GM19468 (cell line): ENCODE results near the gene PPFIA1.

Source experiments
- ATAC-seq: cut with Tn5 transposase; IDR thresholded peaks from one replicate; pipeline ENCODE4 v1.9.1; 2021; ENCODE audit warnings: mild to moderate bottlenecking, moderate library complexity, moderate number of reproducible peaks; ENCODE audit not compliant: unreplicated experiment; ENCODE audit errors: extremely low read depth

Gene PPFIA1

DNA sequence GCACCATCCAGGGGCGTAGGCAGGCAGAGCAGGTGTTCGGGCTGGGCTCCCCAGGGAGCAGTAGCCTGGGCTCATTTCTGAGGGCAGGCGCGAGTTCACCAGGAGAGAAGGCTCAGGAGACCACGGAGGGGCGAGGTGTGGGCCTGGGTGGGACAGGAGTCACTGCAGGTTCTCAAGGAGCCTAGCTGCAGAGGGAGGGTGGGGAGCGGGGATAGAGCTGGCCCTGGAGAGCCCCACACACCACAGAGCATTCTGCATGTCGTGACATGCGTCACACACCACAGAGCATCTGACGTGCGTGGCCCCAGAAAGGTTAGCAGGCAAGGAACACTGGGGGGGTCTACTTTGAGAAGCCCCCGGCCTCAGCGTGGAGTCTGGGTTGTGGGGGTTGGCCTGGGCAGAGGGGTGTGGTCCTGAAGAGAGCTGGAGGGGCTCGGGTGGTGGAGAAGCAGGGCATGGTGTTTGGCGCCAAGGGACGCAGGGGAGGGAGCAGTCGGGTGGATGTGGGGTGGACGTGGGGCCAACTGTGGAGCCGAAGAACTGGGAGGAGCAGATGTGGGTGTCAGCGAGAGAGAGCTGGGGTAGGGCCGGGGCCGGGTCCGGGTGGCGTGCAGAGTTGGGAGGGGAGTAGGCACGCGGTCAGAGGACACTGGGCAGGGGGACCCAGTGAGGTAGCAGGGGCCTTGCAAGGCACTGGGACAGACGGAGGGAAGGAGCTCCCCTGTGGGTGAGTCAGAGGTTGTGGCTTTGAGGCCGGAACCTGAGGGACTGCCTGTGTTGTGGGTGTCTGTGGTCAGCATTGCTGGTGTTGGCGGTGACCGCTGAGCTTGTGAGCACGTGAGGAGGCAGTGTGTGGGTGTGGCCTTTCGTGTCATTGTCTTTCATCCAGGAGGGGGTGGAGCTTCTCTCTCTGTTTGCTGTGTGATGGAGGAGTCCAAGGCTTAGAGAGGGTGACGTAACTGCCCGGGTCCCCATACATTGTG, 153.3 kb downstream of the PPFIA1 start:
- ATAC-seq: no peak

DNA sequence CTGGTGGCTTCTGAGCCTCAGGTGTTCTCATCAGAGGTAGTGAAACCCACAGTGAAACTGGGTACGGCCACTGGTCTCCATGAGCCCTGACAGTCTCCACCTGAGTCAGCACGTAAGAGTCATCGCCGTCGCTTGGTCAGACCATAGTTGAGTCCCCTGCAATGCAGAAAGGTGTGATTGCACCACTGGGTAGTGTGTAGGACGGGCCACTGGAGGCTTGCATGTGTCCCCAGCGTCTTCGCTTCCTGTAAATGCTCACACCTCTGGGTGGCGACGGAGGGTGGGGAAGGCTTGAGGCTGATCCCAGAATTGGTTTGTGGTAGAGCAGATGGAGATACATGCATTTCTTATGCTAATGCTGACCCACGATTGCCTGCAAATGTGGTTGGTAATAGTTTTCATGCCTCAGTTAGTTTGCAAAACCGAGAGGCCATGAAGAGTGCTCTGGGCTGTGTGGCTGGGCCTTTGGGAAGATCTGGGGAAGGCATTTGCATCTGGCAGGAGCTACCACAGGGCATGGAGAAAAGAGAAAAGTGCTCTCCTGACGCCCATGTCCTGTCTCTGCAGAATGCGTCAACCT, 154.4 kb downstream of the PPFIA1 start:
- ATAC-seq: no peak

GRCh38 chr11:70427436-70427835, 156.9 kb downstream of the PPFIA1 start:
- no peak for ATAC-seq

DNA sequence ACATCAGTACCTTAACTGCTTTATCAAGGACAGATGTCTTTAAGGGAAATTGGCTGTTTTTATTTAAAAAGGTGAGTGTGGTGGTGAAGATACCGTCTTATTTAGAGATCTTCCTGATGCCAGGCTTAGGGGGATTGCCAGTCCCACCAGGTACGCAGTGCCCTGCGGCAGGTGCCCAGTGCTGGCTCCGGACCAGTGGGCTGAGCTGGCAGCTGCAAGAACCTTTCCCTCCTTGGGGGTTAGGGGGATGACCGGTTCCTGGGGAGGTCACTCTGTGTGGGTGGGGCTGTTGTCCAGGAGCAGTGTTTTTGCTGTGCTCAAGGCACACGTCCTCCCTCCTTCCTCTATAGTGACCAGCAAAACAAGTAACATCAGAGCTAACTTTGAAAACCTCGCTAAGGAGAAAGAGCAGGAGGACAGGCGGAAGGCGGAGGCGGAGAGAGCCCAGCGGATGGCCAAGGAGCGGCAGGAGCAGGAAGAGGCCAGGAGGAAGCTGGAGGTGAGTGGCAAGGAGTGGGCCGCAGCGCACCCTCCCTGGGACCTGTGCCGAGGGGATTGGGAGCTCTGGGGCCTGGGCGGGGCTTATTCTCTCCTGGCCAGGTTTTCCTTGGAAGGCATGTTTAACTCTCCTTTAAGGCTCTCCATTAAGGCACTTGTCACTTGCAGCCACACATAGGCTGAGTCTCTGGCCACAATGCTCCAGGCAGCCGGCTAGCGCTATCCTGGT, 158.4 kb downstream of the PPFIA1 start:
- ATAC-seq: no peak

DNA sequence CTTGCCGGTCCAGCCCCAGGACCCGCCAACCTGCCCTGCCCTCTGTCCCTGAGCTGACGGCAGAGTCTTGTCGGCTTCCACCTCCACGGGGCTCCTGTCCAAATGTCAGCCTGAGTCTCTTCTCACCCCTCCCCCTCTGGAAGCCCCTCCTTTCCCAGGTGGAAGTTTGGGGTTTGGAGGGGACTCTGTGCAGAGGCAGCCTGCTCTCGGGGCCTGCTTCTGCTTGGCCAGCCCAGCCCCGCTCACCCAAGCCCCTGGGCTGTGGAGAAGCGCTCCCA, 158.9 kb downstream of the PPFIA1 start:
- ATAC-seq: no peak

- no peak for ATAC-seq
Observed at GRCh38 chr11:70429724-70430521, 159.4 kb downstream of the PPFIA1 start.

DNA sequence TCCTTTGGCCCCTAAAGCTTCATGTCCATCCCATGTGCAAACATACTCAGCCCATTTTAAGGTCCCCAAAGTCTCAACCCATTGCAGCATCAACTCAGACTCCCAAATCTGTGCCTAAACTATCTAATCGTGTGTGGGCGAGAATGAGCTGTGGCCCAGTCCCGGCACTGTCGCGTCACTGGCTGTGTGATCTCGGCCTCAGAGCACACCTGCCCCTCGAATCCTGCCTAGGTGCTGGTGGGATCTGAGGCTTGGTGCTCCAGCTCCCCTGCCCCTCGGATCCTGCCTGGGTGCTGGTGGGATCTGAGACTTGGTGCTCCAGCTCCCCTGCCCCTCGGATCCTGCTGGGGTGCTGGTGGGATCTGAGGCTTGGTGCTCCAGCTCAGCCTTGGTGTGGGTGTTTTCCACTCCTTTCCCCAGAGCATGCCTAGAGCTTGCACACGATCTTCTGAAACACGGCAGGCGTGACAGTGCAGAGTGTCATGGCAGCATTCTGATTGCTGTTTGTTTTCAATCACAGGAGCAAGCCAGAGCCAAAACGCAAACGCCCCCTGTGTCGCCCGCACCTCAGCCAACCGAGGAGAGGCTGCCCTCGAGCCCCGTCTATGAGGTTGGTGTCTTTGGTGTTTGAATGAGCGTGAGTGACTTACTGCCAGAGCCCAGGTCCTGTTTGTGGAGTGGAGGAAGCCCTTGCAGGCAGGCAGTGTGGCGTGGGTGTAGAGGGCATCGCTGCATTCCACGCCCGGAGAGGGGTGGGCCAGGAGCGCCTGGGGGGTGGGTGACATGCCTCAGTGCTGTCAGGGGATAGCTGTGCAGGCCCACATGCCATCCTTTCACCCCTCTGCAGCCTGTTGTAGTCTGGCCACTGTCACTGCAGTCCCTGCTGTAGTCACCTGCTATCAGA, 160.4 kb downstream of the PPFIA1 start:
- ATAC-seq: no peak

DNA sequence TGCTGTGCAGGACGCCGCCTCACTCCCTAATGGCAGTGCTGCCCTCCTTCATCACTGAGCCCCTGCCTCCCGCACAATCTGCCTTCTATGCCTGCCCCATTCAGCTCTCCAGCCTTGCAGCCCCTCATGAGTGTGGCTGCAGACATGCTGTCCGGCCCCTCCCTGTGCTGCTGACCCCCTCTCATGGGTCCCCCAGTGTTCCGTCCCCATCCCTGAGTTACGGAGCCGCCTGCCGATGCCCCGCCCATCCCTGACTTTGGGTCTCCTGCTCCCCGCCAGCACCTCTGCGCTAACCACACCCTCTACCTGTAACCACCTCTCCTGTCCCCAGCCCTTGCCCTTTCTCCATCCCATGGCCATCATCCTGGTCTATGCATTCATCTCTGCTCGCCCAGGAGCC, 161.1 kb downstream of the PPFIA1 start:
- no peak for ATAC-seq

DNA sequence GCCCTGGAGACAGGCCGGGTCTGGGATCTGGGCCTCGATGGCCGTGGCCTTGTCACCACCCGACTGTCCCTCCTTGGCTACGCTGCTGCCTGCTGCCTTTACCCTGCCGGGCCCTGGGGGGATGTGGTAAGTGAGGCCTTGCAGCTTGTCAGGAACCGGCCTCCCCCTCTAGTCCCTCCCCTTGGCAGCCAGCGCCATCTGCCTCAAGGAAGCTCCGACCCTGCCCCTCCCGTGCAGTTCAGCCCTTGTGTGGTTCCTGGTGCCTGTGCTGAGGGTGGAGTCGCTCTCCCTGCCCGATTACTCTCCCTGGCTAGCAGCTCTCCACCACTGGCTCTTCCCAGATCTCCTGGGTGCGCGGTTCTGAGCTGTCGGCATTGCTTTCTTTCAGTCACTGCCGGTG, 161.6 kb downstream of the PPFIA1 start:
- ATAC-seq: no peak

DNA sequence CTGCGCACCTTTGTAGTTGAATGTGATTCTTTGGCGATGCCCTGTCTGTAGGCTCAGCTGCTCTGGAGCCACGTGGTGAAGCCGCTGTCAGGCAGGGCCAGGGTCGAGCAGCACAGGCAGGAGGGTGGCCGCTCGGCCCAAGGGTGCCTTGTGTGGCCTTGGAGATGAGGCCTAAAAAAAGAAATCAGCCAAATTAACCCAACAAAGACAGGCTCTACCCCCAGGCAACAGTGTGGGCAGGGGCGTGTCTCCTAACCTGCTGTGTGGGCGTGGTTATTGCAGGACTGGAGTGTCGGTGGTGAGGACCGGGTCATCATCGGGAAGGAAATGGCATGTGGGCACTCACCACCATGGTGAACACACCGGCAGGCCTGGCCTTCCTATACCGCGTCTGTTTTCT, 162.1 kb downstream of the PPFIA1 start:
- ATAC-seq: no peak

GRCh38 chr11:70433038-70433437, 162.5 kb downstream of the PPFIA1 start:
- no peak for ATAC-seq

DNA sequence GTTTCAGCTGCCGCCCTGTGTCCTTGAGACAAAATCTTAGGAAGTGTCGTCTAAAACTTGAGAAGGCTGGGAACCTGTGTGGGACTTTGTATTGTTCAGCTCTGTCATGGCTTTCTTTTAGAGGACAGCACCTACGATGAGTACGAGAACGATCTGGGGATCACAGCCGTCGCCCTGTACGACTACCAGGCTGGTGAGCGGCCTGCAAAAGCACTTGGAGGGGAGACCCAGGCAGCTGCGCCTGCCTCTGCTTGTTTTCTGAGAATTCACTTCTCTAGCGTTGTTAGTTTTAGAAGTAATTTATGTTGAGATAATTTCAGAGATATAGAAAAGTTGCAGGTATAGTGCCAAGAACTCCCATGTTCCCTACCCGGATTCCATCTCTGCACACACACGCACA, 163.0 kb downstream of the PPFIA1 start:
- ATAC-seq: no peak
